Erythroblast (primary cell): ENCODE data around the gene PRMT7.

ENCODE experiments used
- GATA1 ChIP-seq: IDR thresholded peaks from 2 replicates; pipeline ENCODE4 v1.6.1; 2011; ENCODE audit warnings: low read depth, mild to moderate bottlenecking, control low read depth, low read length, moderate library complexity
- POLR2A ChIP-seq: IDR thresholded peaks from 2 replicates; pipeline ENCODE4 v1.6.1; 2011; ENCODE audit warnings: mild to moderate bottlenecking, low read length

GRCh38 chr16:68400083-68400923, 89.5 kb downstream of the PRMT7 start:
- no peak for TF ChIP-seq POLR2A
- TF ChIP-seq GATA1, result no peak
